ENCODE data around the gene FAM222B.

DNA sequence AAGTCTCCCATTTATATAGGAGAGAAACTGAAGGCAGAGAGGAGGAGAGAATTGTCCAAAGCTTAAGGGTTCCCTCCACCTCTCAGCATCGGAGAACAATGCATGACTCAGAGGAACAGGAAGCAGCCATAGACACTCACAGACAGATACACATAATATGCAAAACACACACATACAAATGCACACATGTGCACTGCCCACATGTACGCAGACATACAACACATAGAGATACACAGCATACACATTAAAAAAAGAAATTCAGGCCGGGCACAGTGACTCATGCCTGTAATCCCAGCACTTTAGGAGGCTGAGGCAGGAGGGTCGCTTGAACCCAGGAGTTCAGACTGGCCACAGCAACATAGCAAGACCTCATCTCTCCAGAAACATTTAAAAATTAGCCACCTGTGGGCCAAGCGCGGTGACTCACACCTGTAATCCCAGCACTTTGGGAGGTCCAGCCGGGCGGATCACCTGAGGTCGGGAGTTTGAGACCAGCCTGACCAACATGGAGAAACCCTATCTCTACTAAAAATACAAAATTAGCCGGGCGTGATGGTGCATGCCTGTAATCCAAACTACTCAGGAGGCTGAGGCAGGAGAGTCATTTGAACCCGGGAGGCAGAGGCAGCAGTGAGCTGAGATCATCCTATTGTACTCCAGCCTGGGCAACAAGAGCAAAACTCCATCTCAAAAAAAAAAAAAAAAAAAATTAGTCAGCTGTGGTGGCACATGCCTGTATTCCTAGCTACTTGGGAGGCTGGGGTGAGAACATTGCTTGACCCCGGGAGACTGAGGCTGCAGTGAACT is 23.6 kb upstream of the FAM222B start:
- TF ChIP-seq, protein P1, sequence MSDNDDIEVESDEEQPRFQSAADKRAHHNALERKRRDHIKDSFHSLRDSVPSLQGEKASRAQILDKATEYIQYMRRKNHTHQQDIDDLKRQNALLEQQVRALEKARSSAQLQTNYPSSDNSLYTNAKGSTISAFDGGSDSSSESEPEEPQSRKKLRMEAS (CRISPR knock-in tag; IDR thresholded peaks at IDR 0.05) = no peak
- TF ChIP-seq ELF4 (CRISPR knock-in tag; IDR thresholded peaks at IDR 0.05; ENCODE audit: low read depth) = no peak
- no peak for TF ChIP-seq CBFB (CRISPR knock-in tag; IDR thresholded peaks at IDR 0.05; ENCODE audit: low read depth)
- TF ChIP-seq, protein P2, sequence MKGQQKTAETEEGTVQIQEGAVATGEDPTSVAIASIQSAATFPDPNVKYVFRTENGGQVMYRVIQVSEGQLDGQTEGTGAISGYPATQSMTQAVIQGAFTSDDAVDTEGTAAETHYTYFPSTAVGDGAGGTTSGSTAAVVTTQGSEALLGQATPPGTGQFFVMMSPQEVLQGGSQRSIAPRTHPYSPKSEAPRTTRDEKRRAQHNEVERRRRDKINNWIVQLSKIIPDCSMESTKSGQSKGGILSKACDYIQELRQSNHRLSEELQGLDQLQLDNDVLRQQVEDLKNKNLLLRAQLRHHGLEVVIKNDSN (CRISPR knock-in tag; IDR thresholded peaks at IDR 0.05) = no peak
- TF ChIP-seq KAT7 (CRISPR knock-in tag; IDR thresholded peaks at IDR 0.05; ENCODE audit: borderline replicate concordance) = no peak
- TF ChIP-seq, protein P3, sequence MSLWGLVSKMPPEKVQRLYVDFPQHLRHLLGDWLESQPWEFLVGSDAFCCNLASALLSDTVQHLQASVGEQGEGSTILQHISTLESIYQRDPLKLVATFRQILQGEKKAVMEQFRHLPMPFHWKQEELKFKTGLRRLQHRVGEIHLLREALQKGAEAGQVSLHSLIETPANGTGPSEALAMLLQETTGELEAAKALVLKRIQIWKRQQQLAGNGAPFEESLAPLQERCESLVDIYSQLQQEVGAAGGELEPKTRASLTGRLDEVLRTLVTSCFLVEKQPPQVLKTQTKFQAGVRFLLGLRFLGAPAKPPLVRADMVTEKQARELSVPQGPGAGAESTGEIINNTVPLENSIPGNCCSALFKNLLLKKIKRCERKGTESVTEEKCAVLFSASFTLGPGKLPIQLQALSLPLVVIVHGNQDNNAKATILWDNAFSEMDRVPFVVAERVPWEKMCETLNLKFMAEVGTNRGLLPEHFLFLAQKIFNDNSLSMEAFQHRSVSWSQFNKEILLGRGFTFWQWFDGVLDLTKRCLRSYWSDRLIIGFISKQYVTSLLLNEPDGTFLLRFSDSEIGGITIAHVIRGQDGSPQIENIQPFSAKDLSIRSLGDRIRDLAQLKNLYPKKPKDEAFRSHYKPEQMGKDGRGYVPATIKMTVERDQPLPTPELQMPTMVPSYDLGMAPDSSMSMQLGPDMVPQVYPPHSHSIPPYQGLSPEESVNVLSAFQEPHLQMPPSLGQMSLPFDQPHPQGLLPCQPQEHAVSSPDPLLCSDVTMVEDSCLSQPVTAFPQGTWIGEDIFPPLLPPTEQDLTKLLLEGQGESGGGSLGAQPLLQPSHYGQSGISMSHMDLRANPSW (CRISPR knock-in tag; conservative IDR thresholded peaks at IDR 0.05; ENCODE audit: low read depth) = no peak
- TF ChIP-seq MLX (CRISPR knock-in tag; IDR thresholded peaks at IDR 0.05) = no peak
- TF ChIP-seq NR1H2 (CRISPR knock-in tag; IDR thresholded peaks at IDR 0.05) = no peak
- no peak for TF ChIP-seq CTCF (IDR thresholded peaks at IDR 0.05)

Data from WTC11 (cell line).